GM23248 (cell line): ENCODE measurements around the gene OR6S1. TPM values are rescaled to one million over a fixed set of nuclear protein-coding genes. Genes with fewer than 3 reads are reported as not detected.
"Not testable (repeated sequence)": the region's sequence is repeated elsewhere in the genome, so short reads cannot be mapped to it uniquely, and the experiment has no call there.

Source experiments
- DNase-seq: peaks from one replicate; pipeline ENCODE4 v3.0.0-alpha.2; 2015
- H2AFZ ChIP-seq: fragments of 200-600 bp; sonication (generic); 2 replicates; pipeline ENCODE4 v1.6.1; 2016; ENCODE audit warnings: antibody characterized with exemption
- H3F3A ChIP-seq: fragments of 200-600 bp; sonication (generic); 2 replicates; pipeline ENCODE4 v1.6.1; 2016; ENCODE audit warnings: mild to moderate bottlenecking, antibody characterized with exemption, mixed run types; ENCODE audit not compliant: insufficient read depth
- H3K27ac ChIP-seq: fragments of 200-600 bp; sonication (generic); 2 replicates; pipeline ENCODE4 v1.5.1; 2016; ENCODE audit warnings: mild to moderate bottlenecking
- H3K27me3 ChIP-seq: fragments of 200-600 bp; sonication (generic); replicated peaks from 2 replicates; pipeline ENCODE4 v1.6.1; 2016; ENCODE audit warnings: mild to moderate bottlenecking; ENCODE audit not compliant: insufficient read depth
- H3K36me3 ChIP-seq: fragments of 200-600 bp; sonication (generic); 2 replicates; pipeline ENCODE4 v1.6.1; 2016; ENCODE audit warnings: low read depth, mild to moderate bottlenecking
- H3K4me1 ChIP-seq: fragments of 200-600 bp; sonication (generic); 2 replicates; pipeline ENCODE4 v1.6.1; 2016; ENCODE audit warnings: mild to moderate bottlenecking; ENCODE audit not compliant: insufficient read depth
- H3K4me2 ChIP-seq: fragments of 200-600 bp; sonication (generic); one replicate; pipeline ENCODE4 v1.6.1; 2016; ENCODE audit warnings: mild to moderate bottlenecking; ENCODE audit not compliant: unreplicated experiment
- H3K4me3 ChIP-seq: fragments of 200-600 bp; sonication (generic); 2 replicates; pipeline ENCODE4 v1.5.1; 2016; ENCODE audit warnings: mild to moderate bottlenecking
- H3K79me2 ChIP-seq: fragments of 200-600 bp; sonication (generic); 2 replicates; pipeline ENCODE4 v1.6.1; 2016; ENCODE audit warnings: mild to moderate bottlenecking; ENCODE audit not compliant: insufficient read depth
- H3K9ac ChIP-seq: fragments of 200-600 bp; sonication (generic); 2 replicates; pipeline ENCODE4 v1.6.1; 2016; ENCODE audit warnings: mild to moderate bottlenecking
- H3K9me2 ChIP-seq: fragments of 200-600 bp; sonication (generic); 2 replicates; pipeline ENCODE4 v1.6.1; 2016; ENCODE audit warnings: mixed run types, mild to moderate bottlenecking, moderate library complexity; ENCODE audit not compliant: insufficient read depth
- H3K9me3 ChIP-seq: fragments of 200-600 bp; sonication (generic); one replicate; pipeline ENCODE4 v1.6.1; 2017; ENCODE audit warnings: low read depth
- H4K20me1 ChIP-seq: fragments of 200-600 bp; sonication (generic); 2 replicates; pipeline ENCODE4 v1.6.0; 2016; ENCODE audit not compliant: insufficient read depth
- EZH2 ChIP-seq: fragments of 200-600 bp; sonication (generic); IDR thresholded peaks from 2 replicates; pipeline ENCODE4 v1.6.1; 2018; ENCODE audit warnings: antibody characterized with exemption, mild to moderate bottlenecking; ENCODE audit not compliant: insufficient read depth, poor library complexity, severe bottlenecking
- EZH2phosphoT487 ChIP-seq: fragments of 200-600 bp; sonication (generic); IDR thresholded peaks from 2 replicates; pipeline ENCODE4 v1.6.1; 2018; ENCODE audit warnings: antibody characterized with exemption, moderate library complexity, mild to moderate bottlenecking, low read depth; ENCODE audit not compliant: insufficient read depth
- WGBS, 2 experiments: methylation state at CpG; one replicate each; pipeline ENCODE4 v1.1.6; 2015 to 2017; ENCODE audit warnings: low lambda C conversion rate in 2 of 2, low coverage in 1 of 2; ENCODE audit errors: missing lambda C conversion rate in 2 of 2; 5-methylcytosine and 5-hydroxymethylcytosine counted together
- in situ Hi-C: fragments of 300-500 bp; cut with MboI; formaldehyde crosslinking; loops from 2 replicates; pipeline ENCODE4 v1.15.0; 2020
- polyA plus RNA-seq: library from polyadenylated mRNA; unstranded; fragments of >200 nt; fragmentation: Nextera tagmentation; extraction: Ambion mirVana; gene quantifications from 2 replicates; pipeline ENCODE4 v1.2.1, GENCODE V29; 2016
- total RNA-seq: library from RNA; depleted of rRNA; stranded (reverse); fragments of >200 nt; shearing (Covaris generic); gene quantifications from 2 replicates; pipeline ENCODE4 v1.2.3, GENCODE V29; 2014

The OR6S1 gene
- total and polyA plus RNA-seq, 2 experiments from 2014 or later = not detected

GRCh38 chr14:20671597-20672283 is 30.2 kb upstream of the OR6S1 start:
- Histone ChIP-seq H3K9me2 (no peaks in the 10 kb centered on the region), H3K4me1 (no peaks in the 10 kb centered on the region), H3K4me3 (no peak overlapping the region), H3K27ac (no peak overlapping the region), H3K79me2 (no peaks in the 10 kb centered on the region), H3K27me3 (peaks cover 7% of the 10 kb centered on the region), H2AFZ (no peak overlapping the region), H4K20me1 (no peaks in the 10 kb centered on the region), H3K9ac (no peak overlapping the region), H3K9me3 (no peaks in the 10 kb centered on the region), H3K4me2 (no peak overlapping the region), H3K36me3 (no peaks in the 10 kb centered on the region), H3F3A (no peaks in the 10 kb centered on the region)
- in situ Hi-C loops = no loop called here
- WGBS, 2 experiments = 68 to 70% methylated on average over 4 of the region's 4 CpGs
- TF ChIP-seq EZH2 = no peak
- no peak for TF ChIP-seq EZH2phosphoT487
- DNase-seq = no peak

GRCh38 chr14:20668969-20669368 is 27.5 kb upstream of the OR6S1 start:
- no peak overlapping the region for H3K9ac ChIP-seq
- H2AFZ ChIP-seq = no peak overlapping the region
- no peaks in the 10 kb centered on the region for H3F3A ChIP-seq
- no peaks in the 10 kb centered on the region for H3K79me2 ChIP-seq
- no peaks in the 10 kb centered on the region for H4K20me1 ChIP-seq
- no peak overlapping the region for H3K27ac ChIP-seq
- H3K9me3 ChIP-seq = no peaks in the 10 kb centered on the region
- no peaks in the 10 kb centered on the region for H3K9me2 ChIP-seq
- no peak for DNase-seq
- TF ChIP-seq EZH2 (no peak), EZH2phosphoT487 (no peak)
- H3K27me3 ChIP-seq = peaks cover 15% of the 10 kb centered on the region
- H3K4me1 ChIP-seq = no peaks in the 10 kb centered on the region
- H3K36me3 ChIP-seq = no peaks in the 10 kb centered on the region
- in situ Hi-C loops = no loop called here
- H3K4me3 ChIP-seq = no peak overlapping the region
- WGBS, 2 experiments = 38 to 46% methylated on average over 2 of the region's 2 CpGs
- no peak overlapping the region for H3K4me2 ChIP-seq

GRCh38 chr14:20667957-20668356 is 26.5 kb upstream of the OR6S1 start:
- in situ Hi-C loops = no loop called here
- Histone ChIP-seq H2AFZ (no peak overlapping the region), H3F3A (no peaks in the 10 kb centered on the region), H3K9me2 (no peaks in the 10 kb centered on the region), H3K36me3 (no peaks in the 10 kb centered on the region), H4K20me1 (no peaks in the 10 kb centered on the region), H3K4me3 (no peak overlapping the region), H3K9me3 (no peaks in the 10 kb centered on the region), H3K4me1 (no peaks in the 10 kb centered on the region), H3K9ac (no peak overlapping the region), H3K79me2 (no peaks in the 10 kb centered on the region), H3K27me3 (peaks cover 15% of the 10 kb centered on the region), H3K27ac (no peak overlapping the region), H3K4me2 (no peak overlapping the region)
- no peak for DNase-seq
- 59 to 62% methylated on average over 2 of the region's 2 CpGs for WGBS, 2 experiments
- TF ChIP-seq EZH2 = no peak
- TF ChIP-seq EZH2phosphoT487 = no peak

- H3K4me2 ChIP-seq, H3K4me1 ChIP-seq, H3K9me3 ChIP-seq, DNase-seq, H3K4me3 ChIP-seq, H3K79me2 ChIP-seq, H3F3A ChIP-seq, H2AFZ ChIP-seq, H4K20me1 ChIP-seq, H3K9ac ChIP-seq, H3K27ac ChIP-seq, H3K36me3 ChIP-seq, in situ Hi-C loops, H3K9me2 ChIP-seq: not testable (repeated sequence)
- H3K27me3 ChIP-seq = peaks cover 15% of the 10 kb centered on the region
- WGBS, 2 experiments = 46 to 56% methylated on average over 7 of the region's 7 CpGs
These were observed 25.0 kb upstream of the OR6S1 start for GRCh38 chr14:20666400-20666961.
